Lung (tissue), 12 donors: ENCODE results near the gene USH1G. TPM values are rescaled to one million over a fixed set of nuclear protein-coding genes. Genes with fewer than 3 reads are reported as not detected.

Source experiments
- ATAC-seq: fragments of 200-7000 bp; cut with Tn5 transposase; one replicate; pipeline ENCODE4 v1.9.1; 2020; ENCODE audit warnings: moderate number of reproducible peaks; ENCODE audit not compliant: insufficient read depth, low FRiP score
- DNase-seq, 3 donors: peaks; one replicate each; pipeline ENCODE4 v3.0.0-alpha.2; 2013 to 2017
- H3K27ac ChIP-seq, 2 donors: one replicate each; pipeline ENCODE4 v1.5.1; 2013; ENCODE audit warnings: mild to moderate bottlenecking in 2 of 2, moderate library complexity in 2 of 2, control low read depth in 1 of 2, inconsistent platforms in 1 of 2, low read depth in 1 of 2, low read length in 1 of 2
- H3K27me3 ChIP-seq, 3 donors: one replicate each; pipeline ENCODE4 v1.5.1; 2013; ENCODE audit warnings: low read length in 2 of 3; ENCODE audit not compliant: control insufficient read depth in 3 of 3, insufficient read depth in 3 of 3
- H3K36me3 ChIP-seq, 4 donors: one replicate each; pipeline ENCODE4 v1.5.1; 2013; ENCODE audit warnings: low read length in 4 of 4, mild to moderate bottlenecking in 1 of 4, moderate library complexity in 1 of 4; ENCODE audit not compliant: control insufficient read depth in 4 of 4, insufficient read depth in 4 of 4
- H3K4me1 ChIP-seq, 5 donors: one replicate each; pipeline ENCODE4 v1.5.1; 2013; ENCODE audit warnings: low read length in 5 of 5, mild to moderate bottlenecking in 2 of 5, moderate library complexity in 1 of 5; ENCODE audit not compliant: control insufficient read depth in 5 of 5, insufficient read depth in 5 of 5
- H3K4me3 ChIP-seq: one replicate; pipeline ENCODE4 v1.5.1; 2013; ENCODE audit warnings: mild to moderate bottlenecking, control low read depth, moderate library complexity
- H3K9ac ChIP-seq, 2 donors: one replicate each; pipeline ENCODE4 v1.5.1; 2013; ENCODE audit warnings: low read length in 2 of 2, control low read depth in 1 of 2; ENCODE audit not compliant: insufficient read depth in 1 of 2
- H3K9me3 ChIP-seq, 4 donors: one replicate each; pipeline ENCODE4 v1.5.1; 2013; ENCODE audit warnings: low read length in 3 of 4, mild to moderate bottlenecking in 1 of 4, moderate library complexity in 1 of 4; ENCODE audit not compliant: control insufficient read depth in 4 of 4, insufficient read depth in 3 of 4
- CTCF ChIP-seq: IDR thresholded peaks from 2 replicates; pipeline ENCODE4 v1.5.1; 2012; ENCODE audit warnings: mild to moderate bottlenecking; ENCODE audit errors: control extremely low read depth, extremely low read depth
- WGBS, 2 donors: extraction: QIAGEN DNeasy Blood & Tissue Kit; methylation state at CpG; one replicate each; pipeline ENCODE4 v1.1.7; 2013; 5-methylcytosine and 5-hydroxymethylcytosine counted together
- polyA plus RNA-seq, 2 donors: library from polyadenylated mRNA; stranded (reverse); fragments of 200-250 nt; gene quantifications; one replicate each; pipeline ENCODE4 v1.2.1, GENCODE V29; 2013
- total RNA-seq, 2 donors: library from RNA; depleted of rRNA in 1 of 2; stranded (reverse); fragments of >200 nt in 1 of 2; gene quantifications; one replicate each; pipeline ENCODE4 v1.2.1, GENCODE V29; 2014 to 2021
- donor health status: control.
- donor health status: control.
- donor health status: Bipolar disorder and iron deficiency.
- donor health status: healthy.
- donor health status: DM: yes; HTN: yes; CAD: no.

USH1G gene
- total and polyA plus RNA-seq, 4 donors: 0.01 TPM; not detected in 3

- H3K4me3 ChIP-seq: no peak overlapping the region
- no peaks in the 10 kb centered on the region for H3K4me1 ChIP-seq
- WGBS, 2 donors: 87 to 90% methylated on average over 9 of the region's 9 CpGs
- H3K9ac ChIP-seq: no peak overlapping the region
- DNase-seq (no peak), ATAC-seq (no peak)
- TF ChIP-seq CTCF: no peak
- H3K9me3 ChIP-seq: peaks cover 0 to 3% (median 0%) of the 10 kb centered on the region in 4 donors
- no peaks in the 10 kb centered on the region for H3K36me3 ChIP-seq
- no peak overlapping the region for H3K27ac ChIP-seq
- no peaks in the 10 kb centered on the region for H3K27me3 ChIP-seq
These were observed 20.0 kb downstream of the USH1G start for GRCh38 chr17:74903034-74903433.

GRCh38 chr17:74901353-74902135 is 21.5 kb downstream of the USH1G start:
- TF ChIP-seq CTCF: no peak
- 45 to 59% methylated on average over 14 of the region's 14 CpGs for WGBS, 2 donors
- Histone ChIP-seq H3K9ac (no peak overlapping the region), H3K36me3 (no peaks in the 10 kb centered on the region), H3K27me3 (peaks cover 0 to 4% (median 1%) of the 10 kb centered on the region in 3 donors), H3K4me1 (no peaks in the 10 kb centered on the region), H3K27ac (no peak overlapping the region), H3K9me3 (peaks cover 0 to 3% (median 0%) of the 10 kb centered on the region in 4 donors), H3K4me3 (no peak overlapping the region)
- no peak for ATAC-seq
- DNase-seq: no peak

- ATAC-seq (no peak), DNase-seq (no peak)
- no peaks in the 10 kb centered on the region for H3K36me3 ChIP-seq
- TF ChIP-seq CTCF: no peak
- peaks cover 0 to 3% (median 0%) of the 10 kb centered on the region in 4 donors for H3K9me3 ChIP-seq
- H3K27ac ChIP-seq: no peak overlapping the region
- no peak overlapping the region for H3K4me3 ChIP-seq
- no peak overlapping the region for H3K9ac ChIP-seq
- H3K4me1 ChIP-seq: no peaks in the 10 kb centered on the region
- 80 to 95% methylated on average over 8 of the region's 8 CpGs for WGBS, 2 donors
- H3K27me3 ChIP-seq: peaks cover 0 to 15% (median 11%) of the 10 kb centered on the region in 3 donors
These were observed 22.8 kb downstream of the USH1G start for GRCh38 chr17:74900208-74900607.
